WERI-Rb-1 (cell line): ENCODE results near the gene MEGF11.

ENCODE experiments used
- DNase-seq: peaks from one replicate; pipeline ENCODE4 v3.0.0-alpha.2; 2020
- H3K27ac ChIP-seq: fragments of 250-450 bp; sonication (Bioruptor Pico); 2 replicates; pipeline ENCODE4 v1.5.1; 2020; ENCODE audit warnings: mild to moderate bottlenecking, moderate library complexity
- H3K27me3 ChIP-seq: fragments of 250-450 bp; sonication (Bioruptor Pico); 2 replicates; pipeline ENCODE4 v1.5.1; 2021; ENCODE audit warnings: mild to moderate bottlenecking, low read depth, moderate library complexity; ENCODE audit not compliant: insufficient read depth, severe bottlenecking
- H3K36me3 ChIP-seq: fragments of 250-450 bp; sonication (Bioruptor Pico); 2 replicates; pipeline ENCODE4 v1.5.1; 2020; ENCODE audit warnings: mild to moderate bottlenecking, moderate library complexity
- H3K4me3 ChIP-seq: 2 replicates; pipeline ENCODE4 v1.5.1; 2011; ENCODE audit warnings: low read depth, mild to moderate bottlenecking, control low read depth, low read length
- H3K9me3 ChIP-seq: fragments of 250-450 bp; sonication (Bioruptor Pico); 2 replicates; pipeline ENCODE4 v1.5.1; 2021; ENCODE audit warnings: mild to moderate bottlenecking, moderate library complexity; ENCODE audit not compliant: severe bottlenecking
- TF ChIP-seq, protein P1 (sequence below): IDR thresholded peaks from 2 replicates; pipeline ENCODE4 v1.5.1; 2011; ENCODE audit warnings: low read depth, mild to moderate bottlenecking, control low read depth, inconsistent platforms, low read length

The MEGF11 gene

DNA sequence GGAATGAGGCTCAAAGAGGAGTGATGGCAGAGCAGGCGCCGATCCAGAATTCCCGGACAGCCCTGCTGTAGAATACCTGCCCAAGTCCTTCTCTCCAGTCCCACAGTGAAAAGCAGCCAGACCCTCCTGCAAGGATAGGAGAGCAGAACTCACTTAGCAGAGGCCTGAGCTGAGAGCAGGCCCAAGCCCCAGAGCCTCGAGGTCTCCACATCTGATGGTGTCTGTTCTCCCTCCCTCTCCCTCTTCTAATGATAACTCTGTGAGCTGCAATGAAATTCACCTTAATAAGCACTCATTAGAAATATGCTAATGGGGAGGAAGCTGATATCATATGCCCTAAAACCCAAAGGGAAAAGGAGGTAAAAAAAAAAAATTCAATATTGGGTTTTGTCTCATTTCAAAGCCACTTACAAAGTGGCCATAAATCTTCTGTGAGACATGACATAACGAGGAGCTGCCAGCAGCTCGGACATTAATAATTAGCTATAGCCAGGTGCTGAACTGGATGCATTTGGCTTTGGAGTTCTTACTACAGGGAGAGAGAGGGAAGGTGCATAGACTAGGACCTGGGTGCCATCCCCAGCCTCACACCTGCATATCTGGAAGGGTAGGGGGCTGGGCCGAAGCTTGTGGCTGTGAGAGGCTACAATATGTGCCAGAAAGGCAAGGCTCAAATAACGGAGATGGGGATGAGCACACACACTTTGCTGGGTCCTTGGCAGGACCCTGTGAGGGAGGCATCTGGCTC lies 108.4 kb downstream of the MEGF11 start:
- H3K27ac ChIP-seq: no peak overlapping the region
- H3K36me3 ChIP-seq: no peaks in the 10 kb centered on the region
- no peak overlapping the region for H3K4me3 ChIP-seq
- no peak for DNase-seq
- TF ChIP-seq, protein P1, sequence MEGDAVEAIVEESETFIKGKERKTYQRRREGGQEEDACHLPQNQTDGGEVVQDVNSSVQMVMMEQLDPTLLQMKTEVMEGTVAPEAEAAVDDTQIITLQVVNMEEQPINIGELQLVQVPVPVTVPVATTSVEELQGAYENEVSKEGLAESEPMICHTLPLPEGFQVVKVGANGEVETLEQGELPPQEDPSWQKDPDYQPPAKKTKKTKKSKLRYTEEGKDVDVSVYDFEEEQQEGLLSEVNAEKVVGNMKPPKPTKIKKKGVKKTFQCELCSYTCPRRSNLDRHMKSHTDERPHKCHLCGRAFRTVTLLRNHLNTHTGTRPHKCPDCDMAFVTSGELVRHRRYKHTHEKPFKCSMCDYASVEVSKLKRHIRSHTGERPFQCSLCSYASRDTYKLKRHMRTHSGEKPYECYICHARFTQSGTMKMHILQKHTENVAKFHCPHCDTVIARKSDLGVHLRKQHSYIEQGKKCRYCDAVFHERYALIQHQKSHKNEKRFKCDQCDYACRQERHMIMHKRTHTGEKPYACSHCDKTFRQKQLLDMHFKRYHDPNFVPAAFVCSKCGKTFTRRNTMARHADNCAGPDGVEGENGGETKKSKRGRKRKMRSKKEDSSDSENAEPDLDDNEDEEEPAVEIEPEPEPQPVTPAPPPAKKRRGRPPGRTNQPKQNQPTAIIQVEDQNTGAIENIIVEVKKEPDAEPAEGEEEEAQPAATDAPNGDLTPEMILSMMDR: no peak
- H3K9me3 ChIP-seq: no peaks in the 10 kb centered on the region
- no peaks in the 10 kb centered on the region for H3K27me3 ChIP-seq

DNA sequence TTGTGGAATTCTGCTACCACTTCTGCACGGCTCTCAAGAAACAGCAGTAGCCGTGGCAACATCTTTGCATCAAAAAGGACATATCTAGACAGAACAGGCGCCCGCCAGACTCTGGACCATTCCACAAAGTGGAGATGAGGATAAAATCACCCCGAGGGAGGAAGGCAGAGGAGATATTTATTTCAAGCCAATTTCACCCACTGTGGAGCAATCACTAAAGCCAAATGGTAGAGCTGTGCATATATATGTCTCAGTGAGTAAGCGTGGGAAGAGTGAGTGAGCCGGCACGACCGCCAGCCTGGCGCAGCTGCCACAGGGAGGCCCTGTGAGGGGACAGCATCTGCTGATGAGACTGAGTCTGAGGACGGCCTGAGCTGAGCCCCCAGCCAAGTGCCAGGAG lies 111.3 kb downstream of the MEGF11 start:
- no peak overlapping the region for H3K27ac ChIP-seq
- no peak overlapping the region for H3K4me3 ChIP-seq
- H3K27me3 ChIP-seq: no peaks in the 10 kb centered on the region
- H3K9me3 ChIP-seq: no peaks in the 10 kb centered on the region
- no peaks in the 10 kb centered on the region for H3K36me3 ChIP-seq
- TF ChIP-seq, protein P1: no peak
- no peak for DNase-seq

DNA sequence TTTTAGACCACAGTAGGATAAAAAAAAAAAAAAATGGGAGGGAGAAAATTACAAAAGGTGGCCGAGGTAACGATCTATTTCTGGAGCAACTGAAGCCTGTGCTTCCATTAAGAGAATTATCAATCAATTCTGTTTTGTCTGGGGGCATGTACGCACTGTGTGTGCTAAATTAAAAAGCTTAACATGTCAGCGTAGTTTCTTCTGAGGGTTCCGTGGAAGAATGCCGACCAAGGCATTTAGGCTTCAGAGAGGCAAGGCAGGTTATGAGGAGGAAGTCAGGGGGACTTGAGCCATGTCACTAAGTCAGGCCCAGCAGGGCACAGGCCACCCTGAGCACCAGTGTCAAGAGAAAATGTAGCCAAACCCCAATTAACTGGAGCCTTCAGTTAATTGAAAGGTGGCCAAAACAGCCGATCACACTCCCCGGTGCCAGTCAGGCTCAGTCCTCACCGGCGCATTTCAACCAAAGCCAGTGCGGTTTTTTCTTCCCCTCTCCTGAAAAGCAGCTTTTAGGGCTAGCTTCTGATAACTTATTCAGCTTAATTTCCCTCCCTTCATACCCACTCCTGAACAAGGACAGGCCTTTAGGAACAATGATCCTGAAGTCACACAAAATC lies 113.9 kb downstream of the MEGF11 start:
- H3K36me3 ChIP-seq: no peaks in the 10 kb centered on the region
- DNase-seq: no peak
- TF ChIP-seq, protein P1: no peak
- no peak overlapping the region for H3K4me3 ChIP-seq
- H3K9me3 ChIP-seq: no peaks in the 10 kb centered on the region
- peak overlapping the region; percentile 73 for H3K27ac ChIP-seq
- H3K27me3 ChIP-seq: no peaks in the 10 kb centered on the region

DNA sequence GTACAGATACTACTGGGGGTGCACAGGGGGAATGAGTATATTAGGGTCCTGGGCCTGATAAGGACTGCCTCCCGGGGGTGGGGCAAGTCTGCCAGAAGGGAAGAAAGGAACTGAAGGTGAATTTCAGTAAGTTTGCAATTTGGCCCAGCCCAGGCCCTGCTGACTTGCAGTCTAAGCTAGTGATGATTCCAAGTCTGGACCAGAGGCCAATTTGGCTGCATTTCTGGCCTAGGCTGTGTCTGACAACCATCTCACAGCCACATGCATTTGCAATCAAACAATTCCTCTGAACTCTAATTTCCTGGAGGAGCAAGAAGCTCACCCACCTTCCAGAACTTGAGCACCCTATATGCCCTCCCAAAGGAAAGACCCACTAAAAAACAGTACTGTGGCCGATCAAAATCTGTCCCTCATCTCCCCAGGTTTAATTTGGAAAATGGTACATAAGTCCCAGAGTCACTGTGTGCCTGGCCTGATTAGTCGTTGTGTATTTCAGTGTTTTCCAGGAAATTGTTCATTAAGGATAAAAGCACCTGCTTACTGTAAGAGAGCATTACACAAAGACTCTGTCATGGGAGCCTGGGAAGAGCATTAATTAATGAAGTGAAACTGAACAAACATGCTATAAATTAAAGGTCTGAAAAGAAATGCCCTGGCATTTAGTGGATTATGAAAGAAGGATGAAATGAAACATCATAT lies 114.5 kb downstream of the MEGF11 start:
- Histone ChIP-seq H3K4me3 (no peak overlapping the region), H3K27ac (peak overlapping the region; percentile 73), H3K9me3 (no peaks in the 10 kb centered on the region), H3K27me3 (no peaks in the 10 kb centered on the region), H3K36me3 (no peaks in the 10 kb centered on the region)
- TF ChIP-seq, protein P1: no peak
- no peak for DNase-seq

DNA sequence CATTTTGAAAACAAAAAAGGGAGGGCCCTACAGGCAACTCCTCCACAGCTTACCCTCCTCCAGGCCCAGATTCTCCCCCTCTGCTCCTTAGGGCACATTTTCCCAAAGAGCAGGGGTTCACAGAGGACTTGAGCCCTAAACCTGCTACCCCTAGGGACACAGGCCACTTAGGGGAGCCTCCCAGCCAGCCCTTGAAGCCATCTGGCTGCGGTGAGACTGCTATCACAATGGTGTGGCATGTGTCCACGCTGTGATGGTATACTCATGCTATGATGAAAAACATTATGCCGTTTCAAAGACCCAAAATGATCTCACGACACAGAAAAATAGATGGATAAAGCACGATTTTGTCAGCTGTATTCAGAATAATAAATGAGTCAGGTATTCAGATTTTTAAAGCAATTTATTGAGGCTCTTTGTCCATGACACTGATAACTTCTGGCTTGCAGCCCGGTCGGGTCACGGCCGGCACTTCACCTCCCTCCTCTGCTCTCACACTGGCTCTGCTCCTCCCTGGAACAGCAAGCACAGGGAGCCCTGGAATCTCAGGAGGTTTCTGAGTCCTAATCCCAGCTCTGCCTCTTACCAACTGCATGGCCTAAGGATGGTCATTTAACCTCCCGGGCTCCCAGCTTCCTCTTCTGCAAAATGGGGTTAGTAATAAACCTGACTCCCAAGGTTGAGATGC lies 115.3 kb downstream of the MEGF11 start:
- Histone ChIP-seq H3K4me3 (no peak overlapping the region), H3K27me3 (no peaks in the 10 kb centered on the region), H3K9me3 (no peaks in the 10 kb centered on the region), H3K36me3 (no peaks in the 10 kb centered on the region), H3K27ac (peak overlapping the region; percentile 73)
- TF ChIP-seq, protein P1: no peak
- DNase-seq: no peak
